HG02571 (cell line): Measurements from ENCODE around the gene MOSMO.

Source experiments
- ATAC-seq: cut with Tn5 transposase; IDR thresholded peaks from one replicate; pipeline ENCODE4 v1.9.1; 2021; ENCODE audit warnings: mild to moderate bottlenecking, moderate library complexity; ENCODE audit not compliant: unreplicated experiment

Gene MOSMO

DNA sequence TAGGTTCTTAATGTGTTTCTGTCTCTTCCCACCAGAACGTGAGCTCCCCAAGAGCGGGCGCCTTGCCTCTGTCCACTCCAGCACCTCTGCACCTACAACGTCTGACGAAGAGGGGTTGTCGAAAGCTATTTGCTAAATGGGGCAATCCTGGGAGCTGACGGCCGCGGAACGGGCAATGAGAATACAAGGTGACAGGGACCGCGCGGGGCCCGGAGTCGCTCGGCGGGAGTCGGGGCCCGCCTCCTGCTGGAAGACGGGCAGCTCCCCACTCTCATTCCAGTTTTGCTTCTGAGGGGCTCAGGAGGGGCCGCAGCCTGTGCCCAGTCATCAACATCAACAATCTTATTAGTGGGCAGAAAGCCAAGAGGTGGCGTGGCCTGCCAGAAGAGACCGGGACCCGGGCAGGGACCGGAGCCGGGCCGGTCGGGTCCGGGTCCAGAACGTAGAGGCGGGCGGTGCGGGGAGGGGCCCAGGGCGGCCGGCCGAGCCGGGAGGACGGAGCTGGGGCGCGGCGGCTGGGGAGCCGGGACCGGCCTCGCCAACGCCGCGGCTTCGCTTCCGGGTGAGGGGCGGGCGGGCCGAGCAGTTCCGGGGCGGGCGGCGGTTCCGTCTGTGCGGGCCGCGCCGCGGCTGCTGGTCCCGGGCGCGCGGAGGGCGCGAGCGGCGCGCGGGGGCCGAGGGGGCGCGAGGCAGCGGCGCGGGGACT lies at the start of gene MOSMO:
MOSMO (plus strand) TSS at position 603 of the 706 bp plus-strand sequence. CDS start 191 bp downstream, outside the sequence.
- no peak for ATAC-seq

GRCh38 chr16:21959050-21959449 lies 48.9 kb upstream of the MOSMO start:
- no peak for ATAC-seq

DNA sequence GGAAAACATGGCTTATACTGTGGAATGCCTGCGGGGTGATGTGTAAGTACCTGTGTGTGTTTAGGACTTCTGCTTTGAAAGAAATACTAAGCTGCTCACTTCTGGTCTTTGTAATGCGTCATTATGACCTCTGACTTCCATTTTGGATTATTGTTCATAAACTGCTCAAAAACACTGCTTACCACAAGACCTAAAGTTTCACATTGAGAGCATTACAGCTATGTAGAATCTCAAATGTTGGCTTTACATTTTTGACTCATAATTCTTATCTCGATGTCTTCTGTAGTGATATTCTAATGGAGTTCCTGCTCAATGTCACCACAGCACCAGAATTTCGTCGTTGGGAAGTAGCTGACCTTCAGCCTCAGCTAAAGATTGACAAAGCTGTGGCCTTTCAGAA lies 45.4 kb upstream of the MOSMO start:
- no peak for ATAC-seq

- ATAC-seq = no peak
Observed at GRCh38 chr16:21963887-21964286, 44.0 kb upstream of the MOSMO start.

DNA sequence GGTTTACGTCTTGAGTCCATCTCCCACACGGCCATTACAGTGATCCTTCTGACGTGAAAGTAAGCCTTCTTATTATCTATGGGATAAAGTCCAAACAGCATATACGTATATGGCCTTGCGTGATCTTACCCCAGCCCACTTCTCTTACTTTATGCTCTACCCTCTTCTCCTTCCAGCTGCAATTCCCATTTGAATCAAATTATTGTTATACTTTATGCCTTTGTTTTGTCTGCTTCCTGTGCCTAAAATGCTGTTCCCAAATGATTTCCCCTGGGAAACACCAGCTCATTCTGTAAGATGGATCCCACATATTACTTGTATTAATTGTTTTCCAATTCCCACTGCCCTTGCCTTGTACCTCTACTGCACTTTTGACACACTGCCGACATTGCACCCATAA lies 43.6 kb upstream of the MOSMO start:
- no peak for ATAC-seq

DNA sequence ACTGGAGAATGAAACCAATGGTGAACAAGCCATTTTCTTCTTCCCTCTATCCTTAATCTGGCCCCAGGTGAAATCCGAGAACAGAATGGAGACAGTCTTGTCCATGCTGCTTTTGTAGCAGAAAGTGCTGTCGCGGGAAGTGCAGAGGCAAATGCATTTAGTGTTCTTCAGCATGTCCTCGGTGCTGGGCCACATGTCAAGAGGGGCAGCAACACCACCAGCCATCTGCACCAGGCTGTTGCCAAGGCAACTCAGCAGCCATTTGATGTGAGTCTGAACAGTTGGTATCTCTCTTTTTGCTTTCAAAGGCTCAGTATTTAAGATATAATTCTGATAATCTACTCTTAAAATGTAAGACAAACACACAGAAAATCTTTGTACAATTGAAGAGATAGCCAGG lies 36.1 kb upstream of the MOSMO start:
- no peak for ATAC-seq

DNA sequence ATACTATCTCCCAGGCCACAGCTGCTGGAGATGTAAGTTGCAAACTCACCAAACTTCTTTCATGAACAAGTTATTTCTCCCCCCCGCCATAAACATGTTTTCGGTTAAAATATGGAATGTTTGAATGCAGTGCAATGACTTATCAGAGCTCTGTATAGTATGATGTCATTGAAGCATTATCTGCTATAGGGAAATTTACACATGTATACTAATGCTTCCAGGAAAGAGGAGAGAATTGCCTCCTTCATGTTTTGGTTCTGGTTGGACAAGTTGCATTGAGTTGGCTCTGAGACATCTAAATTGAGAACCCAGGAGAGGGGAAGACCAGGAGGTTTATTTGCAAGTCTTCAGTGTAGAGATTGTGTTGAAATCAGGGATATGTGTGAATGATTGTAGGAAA lies 34.0 kb upstream of the MOSMO start:
- no peak for ATAC-seq

DNA sequence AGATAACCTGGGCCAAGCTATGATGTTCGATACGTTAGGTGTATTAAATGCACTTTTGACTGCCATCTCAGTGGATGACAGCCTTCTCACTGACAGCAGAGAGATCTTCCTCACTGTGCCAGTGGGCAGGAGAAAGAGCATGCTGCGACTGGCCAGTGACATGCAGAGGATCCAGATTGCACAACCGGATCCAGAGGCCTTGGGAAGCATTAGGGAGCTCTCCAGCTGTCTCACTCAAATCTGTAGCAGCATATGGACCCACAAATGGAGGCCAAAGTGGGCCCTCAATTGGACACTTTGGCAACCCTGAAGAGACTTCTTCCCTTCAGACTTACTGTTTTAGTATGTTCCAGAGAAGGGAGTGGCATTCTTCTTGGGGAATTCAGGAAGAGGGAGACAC lies 27.9 kb upstream of the MOSMO start:
- ATAC-seq = no peak

GRCh38 chr16:21982108-21982507 lies 25.8 kb upstream of the MOSMO start:
- ATAC-seq = no peak

GRCh38 chr16:21984062-21984461 lies 23.8 kb upstream of the MOSMO start:
- no peak for ATAC-seq

DNA sequence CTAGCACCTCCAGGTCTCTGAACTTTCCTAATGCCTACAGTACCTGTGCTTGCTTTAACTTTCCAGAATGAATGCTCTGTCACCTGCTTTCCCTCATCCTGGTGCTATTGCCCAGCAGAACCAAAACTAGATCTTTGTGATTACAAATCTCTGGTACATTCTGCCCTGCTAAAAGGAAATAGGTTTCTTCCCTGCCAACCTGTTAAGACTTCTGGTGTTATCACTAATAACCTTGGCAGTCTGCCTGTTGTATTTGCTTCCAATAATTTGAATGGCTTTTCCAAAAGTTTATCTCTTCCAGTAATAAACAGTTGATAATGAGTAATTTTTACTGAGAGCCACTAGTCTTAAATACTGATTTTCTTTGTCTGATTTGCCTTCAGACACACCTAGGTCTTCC lies 22.4 kb upstream of the MOSMO start:
- ATAC-seq = no peak

GRCh38 chr16:21986692-21987246 lies 21.1 kb upstream of the MOSMO start:
- ATAC-seq = no peak

GRCh38 chr16:21987498-21987897 lies 20.4 kb upstream of the MOSMO start:
- no peak for ATAC-seq

- no peak for ATAC-seq
Observed at GRCh38 chr16:21989133-21989532, 18.8 kb upstream of the MOSMO start.

GRCh38 chr16:21989751-21990150 lies 18.2 kb upstream of the MOSMO start:
- ATAC-seq = no peak

GRCh38 chr16:21990381-21990944 lies 17.4 kb upstream of the MOSMO start:
- ATAC-seq = no peak

- ATAC-seq = no peak
Observed at GRCh38 chr16:21991621-21992020, 16.3 kb upstream of the MOSMO start.

GRCh38 chr16:21994856-21995465 lies 12.9 kb upstream of the MOSMO start:
- no peak for ATAC-seq

- ATAC-seq = no peak
Observed at GRCh38 chr16:21996923-21997696, 10.8 kb upstream of the MOSMO start.

DNA sequence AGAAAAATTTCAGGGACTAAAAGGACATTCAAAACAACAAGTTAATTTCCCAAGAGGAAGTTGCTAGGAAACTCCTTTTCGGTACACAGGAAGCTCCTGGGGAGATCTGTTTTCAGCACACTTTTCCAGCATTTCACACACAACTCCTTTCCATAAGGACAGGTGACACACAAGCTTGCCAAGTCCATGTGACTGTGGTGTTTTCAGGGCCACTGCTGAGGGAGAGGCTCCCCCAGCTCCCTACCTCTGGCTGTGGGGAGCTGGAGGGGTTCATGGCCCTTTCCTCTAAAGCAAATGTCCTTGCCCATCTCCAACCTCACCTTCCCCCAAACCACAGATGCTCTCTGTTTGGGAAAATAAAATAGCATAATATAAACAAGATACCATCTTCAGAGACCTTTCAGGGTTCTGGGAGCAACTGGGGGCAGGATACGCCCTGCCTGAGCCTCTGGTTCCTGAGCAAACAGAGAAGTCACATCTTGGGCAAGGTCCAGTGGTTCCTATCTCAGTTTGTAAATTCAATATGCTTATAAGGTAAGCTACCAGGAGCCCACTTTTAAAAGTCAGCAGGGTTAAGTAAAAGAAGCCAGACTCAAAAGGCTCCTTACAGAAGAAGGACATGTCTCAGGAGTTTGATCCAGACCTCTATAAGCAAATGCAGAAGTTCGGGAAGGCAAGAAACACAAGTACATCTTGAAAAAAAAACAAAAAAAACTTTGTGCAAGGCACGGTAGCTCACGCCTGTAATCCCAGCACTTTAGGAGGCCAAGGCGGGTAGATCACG lies 10.0 kb upstream of the MOSMO start:
- no peak for ATAC-seq

- ATAC-seq = no peak
Observed at GRCh38 chr16:22001591-22001990, 6.3 kb upstream of the MOSMO start.
